GM19043 (cell line): ENCODE results near the gene OSBPL8.

Experiments used
- ATAC-seq: cut with Tn5 transposase; IDR thresholded peaks from one replicate; pipeline ENCODE4 v1.9.1; 2021; ENCODE audit warnings: low read depth; ENCODE audit not compliant: unreplicated experiment

The OSBPL8 gene

DNA sequence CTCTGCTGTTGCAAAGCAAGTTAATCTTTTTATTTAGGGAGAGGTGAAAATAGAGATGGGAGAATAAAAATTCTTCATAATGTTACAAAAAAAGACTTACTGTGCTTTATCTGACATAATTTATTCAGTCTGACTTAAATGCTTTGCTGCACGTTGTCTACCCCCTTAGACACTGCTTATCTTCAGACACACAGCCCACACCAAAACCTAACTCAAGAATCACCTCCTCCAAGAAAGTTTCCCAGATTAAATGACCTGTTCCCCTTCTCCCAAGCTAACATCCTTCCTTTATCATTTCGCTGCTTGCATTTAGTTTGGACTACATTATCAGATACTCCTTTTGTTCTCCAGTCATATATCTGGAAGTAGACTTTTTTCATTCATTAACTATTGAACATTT is 3.8 kb downstream of the OSBPL8 start:
- no peak for ATAC-seq

DNA sequence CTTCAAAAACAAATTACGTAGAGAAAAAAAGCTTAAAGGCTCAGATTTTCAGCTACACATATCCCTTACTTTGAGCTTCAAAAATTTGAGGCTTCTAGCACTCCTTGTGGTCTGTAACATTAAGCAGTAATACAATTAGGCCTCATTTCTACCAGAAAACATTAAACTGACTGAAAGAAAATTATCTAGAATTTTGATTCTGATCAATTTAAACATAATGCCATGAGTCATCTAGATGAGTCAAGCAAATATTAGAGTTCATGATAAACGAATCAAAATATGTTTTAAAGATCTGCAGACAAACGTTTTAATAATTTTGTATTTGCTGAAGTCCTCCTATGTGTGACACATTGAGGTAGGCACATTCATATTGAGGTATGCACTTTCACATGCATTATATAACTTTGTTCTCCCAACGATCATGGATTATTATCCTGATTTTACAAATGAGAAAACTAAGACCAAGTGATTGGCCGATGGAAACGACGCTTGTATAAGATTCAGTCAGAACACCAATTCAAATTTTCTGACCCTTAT is 4.3 kb downstream of the OSBPL8 start:
- no peak for ATAC-seq

DNA sequence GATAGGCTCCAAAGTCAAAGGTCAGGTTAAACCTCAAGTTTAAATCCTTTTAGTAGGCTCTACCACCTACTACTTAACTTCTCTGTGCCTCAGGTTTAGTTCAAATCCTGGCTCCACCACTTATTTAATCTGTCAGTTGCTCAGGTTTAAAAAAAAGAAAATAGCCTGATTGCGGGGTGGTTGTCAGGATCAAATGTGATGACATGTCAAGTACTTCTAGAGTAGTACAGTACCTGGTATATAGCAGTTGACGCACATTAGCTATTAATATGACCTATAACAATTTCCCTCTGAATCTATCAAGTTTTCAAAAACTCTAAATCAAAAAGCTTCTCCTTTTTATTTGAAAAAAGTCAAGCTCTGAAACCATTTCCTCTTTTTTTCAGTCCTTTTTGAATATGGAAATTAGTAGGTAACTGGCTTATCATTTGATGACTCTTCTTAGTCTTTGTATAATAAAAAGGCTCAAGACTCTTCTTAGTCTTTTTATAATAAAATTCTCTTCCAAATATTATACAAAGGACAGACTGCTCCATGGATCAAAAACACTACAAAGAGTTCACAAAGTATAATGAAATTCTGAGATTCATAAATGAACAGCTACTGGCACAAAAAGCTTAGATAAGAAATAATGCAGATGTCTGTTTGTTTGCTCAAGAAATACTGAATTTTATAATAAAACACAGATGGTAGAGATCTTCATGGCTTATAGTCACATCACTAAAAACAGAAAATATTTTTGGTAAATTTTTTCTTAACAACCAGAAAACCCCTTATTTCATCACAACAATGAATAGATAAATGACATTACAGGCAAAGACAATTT is 5.0 kb downstream of the OSBPL8 start:
- ATAC-seq, result no peak

- no peak for ATAC-seq
These were observed 7.1 kb downstream of the OSBPL8 start for GRCh38 chr12:76552343-76552938.

DNA sequence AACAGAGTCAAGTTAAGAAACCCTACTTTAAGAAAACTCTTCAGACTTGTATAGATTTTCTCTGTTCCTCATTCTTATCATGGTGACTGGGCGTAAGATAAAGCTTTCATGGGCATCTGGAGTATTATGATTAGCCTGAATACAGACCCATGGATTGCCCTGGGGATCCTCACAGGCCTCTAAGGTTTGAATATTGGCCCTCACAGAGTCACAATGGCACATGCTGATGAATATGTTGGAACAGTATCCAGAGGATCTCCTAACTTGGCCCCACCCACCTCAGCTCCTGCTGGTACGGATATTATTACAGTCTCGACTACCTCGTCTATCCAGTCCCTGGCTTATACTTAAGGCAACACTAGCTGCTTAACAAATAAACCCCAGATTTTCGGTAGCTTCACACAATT is 8.1 kb downstream of the OSBPL8 start:
- peak; percentile 60 for ATAC-seq

- ATAC-seq, result no peak
These were observed 10.4 kb downstream of the OSBPL8 start for GRCh38 chr12:76549131-76549530.

DNA sequence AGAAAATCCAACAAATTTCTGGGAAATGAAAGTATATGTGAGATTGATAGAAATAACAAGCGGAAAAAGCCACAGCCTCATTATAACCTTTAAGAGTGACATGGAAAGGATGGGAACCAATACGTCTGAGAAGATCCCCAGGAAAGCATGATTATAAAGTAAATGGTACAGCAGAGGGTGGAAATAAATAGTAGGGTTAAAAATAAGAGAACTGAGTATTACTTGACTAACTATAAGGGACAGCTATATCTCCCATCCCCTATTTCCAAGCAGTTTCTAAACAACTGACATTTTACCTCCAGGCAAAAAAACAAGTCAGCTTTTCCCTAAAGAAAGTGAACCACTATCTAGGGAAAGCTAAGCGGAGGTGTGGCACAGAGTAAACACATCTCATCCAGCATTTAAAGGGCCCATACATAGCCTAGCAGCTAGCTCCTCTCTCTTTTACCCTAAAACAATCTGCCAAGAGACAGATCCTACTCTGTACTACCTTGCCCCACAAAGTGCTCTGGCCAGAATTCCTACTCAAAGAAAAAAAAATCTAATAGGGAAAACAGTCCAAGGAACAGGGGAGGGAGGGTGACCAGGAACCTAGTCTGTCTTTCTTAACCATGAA is 11.2 kb downstream of the OSBPL8 start:
- ATAC-seq, result no peak

DNA sequence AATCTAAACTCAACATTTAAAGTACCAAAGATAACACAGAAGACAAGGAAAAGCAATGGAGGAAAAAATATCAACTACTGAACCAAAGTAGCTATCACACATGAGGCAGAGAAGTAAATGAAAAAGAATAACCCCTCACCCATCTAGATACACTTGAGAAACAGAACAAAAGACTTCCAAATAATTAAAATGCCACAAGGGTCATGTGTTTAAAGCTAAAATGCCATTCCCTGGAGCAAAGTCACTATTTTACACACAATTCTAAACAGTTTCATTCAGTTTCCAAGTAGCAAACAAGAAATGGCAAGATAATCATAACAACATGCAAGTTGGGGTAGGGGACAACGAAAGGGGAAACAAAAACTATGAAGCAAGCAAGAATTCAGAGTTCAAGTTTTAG is 12.0 kb downstream of the OSBPL8 start:
- ATAC-seq, result no peak

- no peak for ATAC-seq
These were observed 12.7 kb downstream of the OSBPL8 start for GRCh38 chr12:76546889-76547288.

DNA sequence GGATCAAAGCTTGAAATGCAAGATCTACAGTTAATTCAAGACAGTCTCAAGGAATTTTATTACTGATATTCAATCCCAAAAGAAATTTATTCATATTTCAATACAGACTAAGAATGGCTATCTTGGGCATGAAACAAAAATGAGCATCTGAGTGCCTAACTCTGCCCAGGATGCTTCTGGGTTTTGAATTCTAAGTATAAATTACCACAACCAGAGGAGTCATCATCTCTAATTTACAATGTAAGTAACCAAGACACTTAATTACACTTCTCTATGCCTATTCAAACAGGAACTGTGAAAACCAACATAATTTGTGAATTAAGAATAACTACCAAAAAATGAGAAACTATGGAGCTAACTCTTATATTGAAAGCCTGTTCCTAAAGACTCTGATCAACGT is 14.1 kb downstream of the OSBPL8 start:
- no peak for ATAC-seq

DNA sequence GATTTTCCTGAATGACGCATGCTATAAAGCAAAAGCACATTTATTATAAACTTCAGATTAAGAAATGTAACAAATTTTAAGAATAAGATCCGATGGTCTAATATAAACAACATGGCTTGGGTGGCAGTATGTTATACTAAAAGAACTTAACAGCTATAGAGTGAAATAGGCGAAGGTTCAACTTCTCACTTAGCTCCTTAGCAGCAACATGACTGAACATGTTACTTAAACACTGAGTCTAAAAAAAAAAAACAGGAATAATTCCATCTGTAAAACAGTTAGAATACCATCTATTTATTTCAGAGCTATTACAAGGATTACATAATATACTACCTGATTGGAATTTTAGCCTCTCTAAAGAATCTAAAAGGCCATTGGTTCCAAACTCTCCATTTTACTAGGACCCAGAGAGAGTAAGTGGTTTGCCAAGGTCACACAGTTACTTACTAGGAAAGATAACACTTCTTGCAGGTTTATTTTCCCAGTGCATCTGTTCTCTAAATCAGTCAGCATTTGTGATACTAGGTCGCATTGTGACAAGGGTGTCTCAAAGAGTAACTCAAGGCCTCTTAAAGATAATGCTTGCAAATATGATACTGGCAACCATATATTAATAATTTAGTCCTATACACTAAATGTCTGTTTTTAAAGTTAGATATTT is 14.8 kb downstream of the OSBPL8 start:
- no peak for ATAC-seq

DNA sequence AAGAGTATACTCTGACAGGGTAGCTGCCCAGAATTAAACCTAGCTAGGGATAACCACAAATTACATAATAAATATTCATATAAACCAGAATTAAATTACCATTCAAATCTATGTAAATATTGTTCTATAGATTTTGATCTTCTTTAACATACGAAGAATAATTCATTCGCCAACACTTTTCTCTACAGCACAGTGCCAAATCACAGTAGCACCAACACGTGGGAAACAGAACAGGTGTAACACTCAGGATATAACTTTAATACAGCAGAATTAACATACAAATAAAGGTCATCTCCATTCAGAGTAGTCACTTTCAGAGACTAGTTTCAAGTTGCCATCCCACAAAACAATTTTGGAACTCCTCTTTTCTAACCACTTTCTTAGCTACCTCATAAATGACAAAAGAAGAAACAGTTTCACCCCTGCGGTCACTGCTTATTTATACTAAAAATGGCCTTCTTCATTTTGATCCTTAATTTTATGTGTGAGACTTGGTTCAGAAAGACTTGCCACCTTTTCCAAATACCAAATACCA is 15.7 kb downstream of the OSBPL8 start:
- no peak for ATAC-seq

- no peak for ATAC-seq
These were observed 16.7 kb downstream of the OSBPL8 start for GRCh38 chr12:76542908-76543307.

DNA sequence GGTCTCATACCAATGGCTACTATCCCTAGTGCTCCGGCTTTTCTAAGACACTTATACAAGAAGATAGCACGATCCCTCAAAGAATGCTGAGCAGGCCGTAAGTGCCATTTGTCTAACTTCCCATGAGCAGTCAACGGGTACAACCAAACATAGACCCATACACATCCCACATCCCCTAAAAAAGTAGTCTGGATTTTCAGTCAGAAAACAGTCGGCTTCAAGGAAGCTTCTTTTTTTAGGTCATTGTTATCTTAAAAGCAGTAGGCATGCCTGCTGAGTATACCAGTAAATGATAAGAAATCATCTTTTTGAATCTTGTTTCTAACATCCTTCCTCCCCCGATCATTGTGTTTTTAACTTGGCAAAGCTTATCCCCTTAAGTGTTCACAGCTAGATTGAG is 19.8 kb downstream of the OSBPL8 start:
- no peak for ATAC-seq

GRCh38 chr12:76537923-76538322 is 21.6 kb downstream of the OSBPL8 start:
- no peak for ATAC-seq

DNA sequence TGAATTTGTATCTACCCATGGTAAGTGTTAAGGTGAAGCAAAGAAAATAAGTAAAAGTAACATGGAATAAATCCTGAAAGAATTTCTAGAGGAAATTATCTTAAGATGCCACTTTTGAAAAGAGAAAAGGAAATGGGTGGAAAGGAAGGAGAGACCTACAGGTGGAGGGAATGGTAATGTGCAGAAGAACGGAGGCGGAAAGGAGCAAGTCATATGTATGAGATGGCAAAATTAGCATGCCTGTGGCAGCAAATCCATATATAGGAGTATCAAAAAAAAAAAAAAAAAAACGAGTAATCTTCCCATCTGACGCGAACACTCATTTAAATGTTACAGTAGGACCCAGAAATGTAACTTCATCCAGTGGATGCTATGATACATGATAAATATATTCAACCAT is 23.0 kb downstream of the OSBPL8 start:
- no peak for ATAC-seq

DNA sequence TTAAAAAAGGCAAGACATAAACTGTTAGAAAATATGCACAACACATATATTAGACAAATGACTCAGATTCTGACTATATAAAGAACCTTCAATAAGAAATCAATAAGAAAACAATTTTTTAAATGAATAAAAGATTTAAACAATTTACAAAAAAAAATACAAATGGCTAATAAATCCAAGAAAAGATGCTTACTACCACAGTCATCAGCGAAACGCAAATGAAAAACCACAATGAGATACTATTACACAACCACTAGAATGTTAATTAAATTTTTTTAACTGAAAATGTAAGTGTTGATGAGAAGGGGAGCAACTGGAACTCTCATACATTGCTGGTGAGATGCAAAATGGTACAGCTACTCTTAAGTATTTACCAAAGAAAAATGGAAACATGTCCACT is 24.4 kb downstream of the OSBPL8 start:
- ATAC-seq, result no peak

DNA sequence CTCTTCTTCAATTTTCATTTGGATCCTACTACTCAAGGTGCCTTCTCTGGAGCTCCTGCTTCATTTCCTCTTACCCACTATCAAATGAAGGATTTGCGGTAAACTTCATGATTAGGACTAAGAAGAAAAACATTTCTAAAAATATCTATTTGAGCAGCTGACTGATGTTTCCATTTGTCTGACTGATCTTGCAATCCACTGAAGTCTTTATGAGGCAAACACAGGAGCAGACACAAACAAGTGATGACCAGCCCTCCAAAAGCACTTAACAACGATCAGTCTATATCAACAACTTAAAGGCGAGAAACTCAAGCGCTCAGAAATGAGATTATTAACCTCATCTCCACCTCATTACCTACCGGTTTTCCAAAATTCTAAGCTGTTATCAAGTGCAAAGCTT is 26.2 kb downstream of the OSBPL8 start:
- no peak for ATAC-seq

DNA sequence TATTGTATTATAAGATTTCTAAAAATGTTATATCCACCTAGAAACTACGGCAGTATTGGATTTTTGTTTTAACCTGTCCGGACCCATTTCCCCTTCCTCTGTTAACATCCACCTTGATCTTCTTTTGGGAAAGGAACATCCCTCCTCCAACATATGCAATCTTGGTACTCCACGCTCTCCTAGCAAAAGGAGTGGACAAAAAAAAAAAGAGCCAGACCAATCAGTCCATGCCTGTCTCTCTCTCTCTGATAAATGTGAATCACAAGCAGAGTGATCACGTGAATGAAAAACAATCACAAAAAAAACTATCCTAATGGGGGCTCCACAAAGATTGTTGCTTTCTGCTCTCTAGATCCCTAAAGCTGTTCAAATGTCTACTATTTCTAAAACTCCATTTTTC is 27.1 kb downstream of the OSBPL8 start:
- no peak for ATAC-seq

DNA sequence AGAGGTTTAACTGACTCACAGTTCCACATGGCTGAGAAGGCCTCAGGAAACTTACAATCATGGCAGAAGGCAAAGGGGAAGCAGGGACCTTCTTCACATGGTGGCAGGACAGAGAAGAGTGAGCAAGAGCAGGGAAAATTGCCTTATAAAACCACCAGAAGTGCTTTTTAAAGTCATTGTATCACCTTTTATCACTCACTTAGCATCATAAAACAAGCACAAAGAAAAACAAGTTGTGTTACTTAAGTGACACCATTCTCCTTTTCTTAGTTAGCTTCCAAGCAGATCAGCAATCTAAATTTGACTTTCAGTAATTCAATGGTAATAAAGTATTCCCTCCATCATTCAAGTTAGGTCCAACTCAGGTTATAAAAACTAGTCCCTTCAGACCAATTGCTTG is 28.5 kb downstream of the OSBPL8 start:
- ATAC-seq, result no peak

DNA sequence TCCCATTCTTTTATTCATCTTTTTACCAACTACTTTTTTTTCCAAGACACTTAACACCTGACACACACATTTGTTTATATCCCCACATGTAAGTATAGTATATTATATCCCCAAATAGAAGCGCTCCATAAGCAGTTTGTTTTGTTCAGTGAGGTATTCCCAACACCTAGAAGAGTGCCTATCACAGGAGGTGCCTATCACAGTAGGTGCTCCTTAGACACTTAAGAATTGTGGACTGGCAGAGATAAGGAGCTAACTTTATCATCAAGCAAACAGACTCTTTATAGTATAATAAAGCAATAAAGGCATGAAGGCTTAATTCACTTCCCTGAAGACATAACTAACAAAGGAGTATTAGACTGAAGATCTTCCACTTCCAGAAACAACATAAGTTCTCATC is 29.1 kb downstream of the OSBPL8 start:
- ATAC-seq, result no peak
